OCI-LY1 (cell line): ENCODE measurements around the gene FBXL4.

Experiments used
- H2AFZ ChIP-seq: fragments of 200-600 bp; sonication (generic), shearing (Covaris generic); 2 replicates; pipeline ENCODE4 v1.6.0; 2014; ENCODE audit warnings: antibody characterized with exemption, mild to moderate bottlenecking, low read length
- H3F3A ChIP-seq: fragments of 200-600 bp; sonication (generic), shearing (Covaris generic); 2 replicates; pipeline ENCODE4 v1.6.0; 2014; ENCODE audit warnings: mild to moderate bottlenecking, antibody characterized with exemption, low read length, moderate library complexity; ENCODE audit not compliant: insufficient read depth
- H3K27ac ChIP-seq: fragments of 200-600 bp; sonication (generic); 2 replicates; pipeline ENCODE4 v1.5.1; 2014; ENCODE audit warnings: low read length, mixed run types, mild to moderate bottlenecking, low read depth; ENCODE audit not compliant: poor library complexity, severe bottlenecking
- H3K27me3 ChIP-seq: fragments of 200-600 bp; sonication (generic); 2 replicates; pipeline ENCODE4 v1.6.0; 2014; ENCODE audit warnings: antibody characterized with exemption, mild to moderate bottlenecking, low read length, moderate library complexity; ENCODE audit not compliant: insufficient read depth
- H3K36me3 ChIP-seq: fragments of 200-600 bp; sonication (generic); 2 replicates; pipeline ENCODE4 v1.6.1; 2014; ENCODE audit warnings: mild to moderate bottlenecking, antibody characterized with exemption, low read length, moderate library complexity, mixed read lengths; ENCODE audit not compliant: insufficient read depth
- H3K4me1 ChIP-seq: fragments of 200-600 bp; sonication (generic); 2 replicates; pipeline ENCODE4 v1.5.1; 2014; ENCODE audit warnings: mild to moderate bottlenecking, low read length, moderate library complexity; ENCODE audit not compliant: insufficient read depth, severe bottlenecking
- H3K4me2 ChIP-seq: fragments of 200-600 bp; sonication (generic), shearing (Covaris generic); 2 replicates; pipeline ENCODE4 v1.6.1; 2014; ENCODE audit warnings: low read length
- H3K4me3 ChIP-seq: fragments of 200-600 bp; sonication (generic); 2 replicates; pipeline ENCODE4 v1.5.1; 2014; ENCODE audit warnings: low read length, low read depth, mild to moderate bottlenecking, mixed read lengths; ENCODE audit not compliant: poor library complexity, severe bottlenecking
- H3K79me2 ChIP-seq: fragments of 200-600 bp; shearing (Covaris generic); 2 replicates; pipeline ENCODE4 v1.6.1; 2016; ENCODE audit warnings: mixed run types, low read length, mixed read lengths; ENCODE audit not compliant: insufficient read depth
- H3K9ac ChIP-seq: fragments of 200-600 bp; sonication (generic), shearing (Covaris generic); 2 replicates; pipeline ENCODE4 v1.6.1; 2014; ENCODE audit warnings: mild to moderate bottlenecking, low read length, mixed read lengths
- H3K9me2 ChIP-seq: fragments of 200-600 bp; sonication (generic), shearing (Covaris generic); 2 replicates; pipeline ENCODE4 v1.6.1; 2014; ENCODE audit warnings: low read depth, mild to moderate bottlenecking, low read length, mixed read lengths
- H3K9me3 ChIP-seq: fragments of 200-600 bp; shearing (Covaris generic); 2 replicates; pipeline ENCODE4 v1.6.1; 2014; ENCODE audit warnings: low read length, mixed read lengths
- H4K20me1 ChIP-seq: fragments of 200-600 bp; sonication (generic), shearing (Covaris generic); 2 replicates; pipeline ENCODE4 v1.6.0; 2016; ENCODE audit warnings: mild to moderate bottlenecking, low read length; ENCODE audit not compliant: insufficient read depth
- CTCF ChIP-seq: fragments of 200-600 bp; sonication (generic), shearing (Covaris generic); IDR thresholded peaks from 2 replicates; pipeline ENCODE4 v1.5.1; 2017; ENCODE audit warnings: mild to moderate bottlenecking, antibody characterized with exemption, low read length, moderate library complexity, mixed read lengths
- EZH2 ChIP-seq: fragments of 200-600 bp; sonication (generic), shearing (Covaris generic); IDR thresholded peaks from 2 replicates; pipeline ENCODE4 v1.8.0; 2017; ENCODE audit warnings: borderline replicate concordance, mixed run types, mild to moderate bottlenecking, antibody characterized with exemption, low read length, moderate library complexity, mixed read lengths

FBXL4 gene

GRCh38 chr6:98946266-98946878 is 1.4 kb downstream of the FBXL4 start:
- TF ChIP-seq CTCF (no peak), EZH2 (no peak)
- H3K27ac ChIP-seq, result peak overlapping the region; percentile 86
- peak overlapping the region; percentile 84 for H3K4me2 ChIP-seq
- peaks cover 13% of the 10 kb centered on the region for H3K9me3 ChIP-seq
- H3K27me3 ChIP-seq, result no peaks in the 10 kb centered on the region
- H3K4me3 ChIP-seq, result peak overlapping the region; percentile 79
- H3K9ac ChIP-seq, result peak overlapping the region; percentile 84
- H3K36me3 ChIP-seq, result peaks cover 14% of the 10 kb centered on the region
- peaks cover 24% of the 10 kb centered on the region for H3K4me1 ChIP-seq
- H3K79me2 ChIP-seq, result peaks cover 58% of the 10 kb centered on the region
- H2AFZ ChIP-seq, result no peak overlapping the region
- no peaks in the 10 kb centered on the region for H4K20me1 ChIP-seq
- H3K9me2 ChIP-seq, result no peaks in the 10 kb centered on the region
- 0 out of 2 replicates have a peak, but pooled peaks cover 6% of the 10 kb centered on the region for H3F3A ChIP-seq

DNA sequence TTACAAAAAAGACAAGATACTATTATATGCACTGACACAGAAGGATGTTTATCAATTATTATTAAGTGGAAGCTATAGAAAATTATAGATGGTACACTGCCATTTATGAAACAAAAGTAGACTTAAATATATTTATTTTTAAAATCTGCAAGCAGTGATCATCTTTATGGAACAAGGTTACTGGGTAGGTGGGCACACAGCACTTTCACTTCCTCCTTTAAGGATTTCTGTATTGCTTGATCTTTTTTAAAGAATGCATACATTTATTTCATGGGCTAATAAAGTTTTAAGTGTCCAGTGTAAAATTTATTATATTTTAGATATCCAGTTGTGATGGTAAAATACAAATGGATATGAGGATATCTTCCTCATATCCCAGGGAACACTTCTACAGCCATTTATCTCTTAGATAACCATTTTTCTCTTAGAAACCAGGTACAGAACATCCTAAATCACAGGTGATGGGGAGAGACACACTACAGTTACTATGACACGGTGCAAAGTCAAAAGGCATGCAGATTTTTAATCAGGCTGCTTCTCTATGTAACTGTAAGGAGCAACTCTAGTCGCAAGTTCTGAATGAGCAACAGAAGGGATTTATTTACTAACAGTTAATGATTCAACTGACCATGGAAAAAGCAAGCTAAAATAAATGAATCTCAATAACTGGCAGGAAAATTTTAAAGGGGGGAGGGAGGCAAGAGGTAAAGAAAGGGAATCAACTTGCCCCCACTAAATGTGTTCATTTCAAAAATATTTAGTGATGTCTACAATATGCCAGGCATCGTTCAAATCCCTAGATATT is 2.2 kb downstream of the FBXL4 start:
- H3K4me3 ChIP-seq, result peak overlapping the region; percentile 79

DNA sequence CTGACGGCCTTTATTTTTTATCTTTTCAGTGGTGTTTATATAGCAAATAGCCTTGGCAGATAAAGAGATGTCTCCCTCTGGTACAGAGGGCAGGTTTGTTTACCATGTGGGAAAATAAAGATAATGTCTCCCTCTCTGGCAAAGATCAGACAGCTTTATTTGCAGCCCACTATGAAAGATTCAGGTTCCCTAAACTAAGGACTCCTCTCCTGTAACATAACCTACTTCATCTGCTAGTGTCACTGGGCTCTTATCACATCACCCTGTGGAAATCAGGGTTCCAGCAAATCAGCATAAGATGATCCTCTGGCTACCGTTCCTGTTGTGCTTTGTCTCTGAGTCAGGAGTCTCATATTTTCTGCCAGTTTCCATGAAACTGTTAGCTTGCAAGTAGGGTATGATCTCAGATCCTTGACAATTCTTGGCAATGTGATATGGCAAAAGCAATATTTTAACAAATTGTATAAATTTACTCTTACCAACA is 3.1 kb downstream of the FBXL4 start:
- H3K36me3 ChIP-seq, result peaks cover 28% of the 10 kb centered on the region
- peak overlapping the region; percentile 84 for H3K4me2 ChIP-seq
- no peak overlapping the region for H3K9ac ChIP-seq
- H3F3A ChIP-seq, result 0 out of 2 replicates have a peak, but pooled peaks cover 6% of the 10 kb centered on the region
- TF ChIP-seq CTCF (no peak), EZH2 (no peak)
- no peak overlapping the region for H2AFZ ChIP-seq
- no peaks in the 10 kb centered on the region for H3K9me2 ChIP-seq
- peaks cover 24% of the 10 kb centered on the region for H3K9me3 ChIP-seq
- no peaks in the 10 kb centered on the region for H4K20me1 ChIP-seq
- peaks cover 24% of the 10 kb centered on the region for H3K4me1 ChIP-seq
- peak overlapping the region; percentile 86 for H3K27ac ChIP-seq
- no peaks in the 10 kb centered on the region for H3K27me3 ChIP-seq
- H3K79me2 ChIP-seq, result peaks cover 74% of the 10 kb centered on the region
- peak overlapping the region; percentile 28 for H3K4me3 ChIP-seq

More for the DNA sequence above, 2.2 kb downstream of the FBXL4 start:
- TF ChIP-seq CTCF (no peak), EZH2 (no peak)
- H3K9me3 ChIP-seq, result peaks cover 20% of the 10 kb centered on the region
- peaks cover 65% of the 10 kb centered on the region for H3K79me2 ChIP-seq
- H3K27ac ChIP-seq, result peak overlapping the region; percentile 86
- no peaks in the 10 kb centered on the region for H4K20me1 ChIP-seq
- peaks cover 24% of the 10 kb centered on the region for H3K4me1 ChIP-seq
- no peak overlapping the region for H2AFZ ChIP-seq
- H3K9me2 ChIP-seq, result no peaks in the 10 kb centered on the region
- H3K4me2 ChIP-seq, result peak overlapping the region; percentile 84
- H3K27me3 ChIP-seq, result no peaks in the 10 kb centered on the region
- H3F3A ChIP-seq, result 0 out of 2 replicates have a peak, but pooled peaks cover 6% of the 10 kb centered on the region
- peaks cover 22% of the 10 kb centered on the region for H3K36me3 ChIP-seq
- peak overlapping the region; percentile 84 for H3K9ac ChIP-seq
